Measurements from ENCODE around the gene COL1A2.

Gene COL1A2

DNA sequence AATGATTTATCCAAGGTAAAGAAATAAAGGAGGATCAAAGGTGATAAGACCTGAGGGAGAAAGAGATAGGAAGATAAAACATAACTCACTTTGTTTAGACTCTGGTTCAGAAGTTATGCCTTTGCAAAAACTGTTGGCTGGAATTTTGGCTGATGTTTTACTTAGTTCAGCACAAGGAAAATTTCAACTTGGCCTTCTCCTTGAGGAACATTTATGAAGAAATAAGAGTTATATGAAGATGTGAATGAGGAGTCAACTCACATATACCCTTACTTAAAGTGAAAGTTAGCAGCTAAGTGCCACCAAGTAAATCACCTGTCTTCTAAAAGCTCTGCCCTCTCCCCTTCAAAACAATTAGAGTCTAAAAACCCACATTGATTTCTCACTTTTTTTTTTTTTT, 39.7 kb upstream of the COL1A2 start:
- TF ChIP-seq, protein P1, sequence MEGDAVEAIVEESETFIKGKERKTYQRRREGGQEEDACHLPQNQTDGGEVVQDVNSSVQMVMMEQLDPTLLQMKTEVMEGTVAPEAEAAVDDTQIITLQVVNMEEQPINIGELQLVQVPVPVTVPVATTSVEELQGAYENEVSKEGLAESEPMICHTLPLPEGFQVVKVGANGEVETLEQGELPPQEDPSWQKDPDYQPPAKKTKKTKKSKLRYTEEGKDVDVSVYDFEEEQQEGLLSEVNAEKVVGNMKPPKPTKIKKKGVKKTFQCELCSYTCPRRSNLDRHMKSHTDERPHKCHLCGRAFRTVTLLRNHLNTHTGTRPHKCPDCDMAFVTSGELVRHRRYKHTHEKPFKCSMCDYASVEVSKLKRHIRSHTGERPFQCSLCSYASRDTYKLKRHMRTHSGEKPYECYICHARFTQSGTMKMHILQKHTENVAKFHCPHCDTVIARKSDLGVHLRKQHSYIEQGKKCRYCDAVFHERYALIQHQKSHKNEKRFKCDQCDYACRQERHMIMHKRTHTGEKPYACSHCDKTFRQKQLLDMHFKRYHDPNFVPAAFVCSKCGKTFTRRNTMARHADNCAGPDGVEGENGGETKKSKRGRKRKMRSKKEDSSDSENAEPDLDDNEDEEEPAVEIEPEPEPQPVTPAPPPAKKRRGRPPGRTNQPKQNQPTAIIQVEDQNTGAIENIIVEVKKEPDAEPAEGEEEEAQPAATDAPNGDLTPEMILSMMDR (IDR thresholded peaks at IDR 0.05; ENCODE audit: borderline replicate concordance, control extremely low read depth, extremely low read depth, insufficient read depth, missing control alignments), result no peak
- in situ Hi-C loops (cut with MboI; ENCODE audit: low sequenced_read_pairs, unreplicated experiment), result no loop called here
- DNase-seq (ENCODE audit: low spot score), result no peak

DNA sequence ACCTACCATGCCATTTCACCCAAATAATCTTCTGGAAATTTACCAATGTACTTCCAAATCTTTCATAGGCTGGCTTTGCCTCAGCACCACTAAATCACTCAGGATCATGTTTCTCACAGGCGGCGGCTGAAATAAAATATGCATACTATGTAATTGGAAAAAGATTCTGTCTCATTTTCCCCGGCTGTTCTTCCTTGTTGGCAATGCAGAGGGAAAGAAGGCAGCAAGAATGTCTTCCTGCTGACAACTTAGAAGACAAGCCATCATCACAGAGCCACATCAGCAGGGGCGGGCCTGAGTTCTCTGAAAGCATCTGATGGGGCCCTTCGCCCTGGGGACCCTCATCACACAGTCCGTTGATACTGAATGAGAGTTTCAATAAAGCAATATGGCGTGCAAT, 39.2 kb upstream of the COL1A2 start:
- in situ Hi-C loops (cut with MboI; ENCODE audit: low sequenced_read_pairs, unreplicated experiment), result no loop called here
- TF ChIP-seq, protein P1 (IDR thresholded peaks at IDR 0.05; ENCODE audit: borderline replicate concordance, control extremely low read depth, extremely low read depth, insufficient read depth, missing control alignments), result no peak
- no peak for DNase-seq (ENCODE audit: low spot score)

DNA sequence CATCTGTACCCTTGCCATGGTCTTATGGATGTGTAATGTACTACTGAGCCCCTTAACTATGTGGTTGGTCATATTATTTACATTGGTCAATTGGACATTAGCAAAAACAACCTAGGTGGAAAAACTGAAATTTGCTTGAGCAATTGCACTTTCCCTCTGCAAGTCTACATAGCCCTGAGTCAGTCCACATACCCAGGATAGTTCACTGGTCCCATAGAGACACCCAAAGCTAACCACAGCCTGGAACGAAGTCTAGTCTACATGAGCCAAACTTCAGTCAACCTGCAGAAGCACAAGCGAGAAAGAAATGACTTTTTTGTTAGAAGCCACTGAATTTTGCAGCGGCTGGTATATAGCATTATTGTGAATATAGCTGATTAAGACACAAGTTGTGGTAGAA, 37.6 kb upstream of the COL1A2 start:
- in situ Hi-C loops (cut with MboI; ENCODE audit: low sequenced_read_pairs, unreplicated experiment), result no loop called here
- DNase-seq (ENCODE audit: low spot score), result no peak
- TF ChIP-seq, protein P1 (IDR thresholded peaks at IDR 0.05; ENCODE audit: borderline replicate concordance, control extremely low read depth, extremely low read depth, insufficient read depth, missing control alignments), result no peak

DNA sequence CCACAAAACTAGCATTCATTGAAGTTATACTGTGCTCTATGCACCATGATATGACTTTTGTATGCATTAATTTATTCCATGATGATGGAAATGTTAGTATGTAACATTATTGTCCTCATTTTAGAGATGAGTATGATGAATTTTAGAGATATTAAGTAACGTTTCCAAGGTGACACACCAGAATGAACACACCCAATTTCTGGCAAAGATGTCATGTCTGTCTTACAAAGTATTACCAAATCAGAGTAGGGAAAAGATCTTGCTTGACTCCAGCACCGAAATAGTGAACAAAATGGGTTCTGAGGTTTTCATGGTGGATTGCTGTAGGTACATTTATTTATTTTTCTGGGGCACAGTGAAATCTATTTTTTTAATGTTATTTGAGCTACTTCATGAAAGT, 33.8 kb upstream of the COL1A2 start:
- in situ Hi-C loops (cut with MboI; ENCODE audit: low sequenced_read_pairs, unreplicated experiment), result no loop called here
- DNase-seq (ENCODE audit: low spot score), result no peak
- TF ChIP-seq, protein P1 (IDR thresholded peaks at IDR 0.05; ENCODE audit: borderline replicate concordance, control extremely low read depth, extremely low read depth, insufficient read depth, missing control alignments), result no peak

DNA sequence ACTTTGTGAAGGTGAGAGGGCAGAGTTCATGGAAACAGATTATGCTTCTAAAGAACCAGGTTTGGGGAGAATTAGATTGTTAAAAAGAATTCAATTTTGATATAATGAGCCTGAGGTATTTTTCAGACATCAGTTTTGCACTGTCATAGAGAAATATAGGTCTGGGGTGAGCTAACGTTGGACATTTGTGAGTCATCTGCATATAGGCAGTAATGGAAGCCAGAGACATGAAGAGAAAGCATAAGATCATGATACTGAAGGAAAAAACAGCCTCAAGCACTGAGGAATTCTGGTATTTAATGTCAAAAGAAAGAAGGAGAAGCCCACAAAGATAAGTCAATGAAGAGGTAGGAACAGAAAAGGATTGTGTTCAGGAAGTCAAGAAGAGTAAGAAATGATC, 32.4 kb upstream of the COL1A2 start:
- TF ChIP-seq, protein P1 (IDR thresholded peaks at IDR 0.05; ENCODE audit: borderline replicate concordance, control extremely low read depth, extremely low read depth, insufficient read depth, missing control alignments), result no peak
- no peak for DNase-seq (ENCODE audit: low spot score)
- in situ Hi-C loops (cut with MboI; ENCODE audit: low sequenced_read_pairs, unreplicated experiment), result no loop called here

DNA sequence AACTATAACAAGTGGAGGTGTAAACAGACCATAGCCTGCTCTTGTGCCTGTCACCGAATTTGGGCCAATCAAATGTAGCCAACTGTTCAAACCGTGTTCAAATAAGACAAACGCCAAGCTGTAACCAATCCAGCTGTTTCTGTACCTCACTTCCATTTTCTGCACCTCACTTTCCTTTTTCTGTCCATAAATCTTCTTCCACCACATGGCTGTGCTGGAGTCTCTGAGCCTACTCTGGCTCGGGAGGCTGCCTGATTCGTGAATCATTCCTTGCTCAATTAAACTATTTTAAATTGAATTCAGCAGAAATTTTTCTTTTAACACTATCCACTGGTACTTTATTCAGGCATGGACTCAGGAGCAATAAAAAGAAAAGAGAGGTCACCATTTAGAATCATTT, 29.9 kb upstream of the COL1A2 start:
- in situ Hi-C loops (cut with MboI; ENCODE audit: low sequenced_read_pairs, unreplicated experiment), result no loop called here
- TF ChIP-seq, protein P1 (IDR thresholded peaks at IDR 0.05; ENCODE audit: borderline replicate concordance, control extremely low read depth, extremely low read depth, insufficient read depth, missing control alignments), result no peak
- DNase-seq (ENCODE audit: low spot score), result no peak

DNA sequence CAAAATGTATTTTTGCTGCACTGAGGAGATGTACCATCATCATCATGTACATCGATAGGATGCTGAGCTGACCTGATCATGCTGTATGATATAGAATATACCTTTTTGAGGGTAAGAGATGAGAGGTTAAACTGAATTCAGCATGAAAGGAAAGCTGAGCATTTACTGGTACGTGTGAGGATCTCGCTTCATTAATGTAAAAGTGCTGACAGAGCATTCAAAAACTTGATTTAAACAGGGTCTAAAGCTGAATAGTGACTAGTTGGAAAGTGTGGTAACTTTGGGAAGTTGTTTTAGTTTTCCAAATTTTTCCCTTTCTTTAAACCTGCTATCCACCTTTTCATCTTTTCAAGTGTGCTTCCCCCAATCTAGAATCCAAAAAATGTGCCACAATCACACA, 28.5 kb upstream of the COL1A2 start:
- TF ChIP-seq, protein P1 (IDR thresholded peaks at IDR 0.05; ENCODE audit: borderline replicate concordance, control extremely low read depth, extremely low read depth, insufficient read depth, missing control alignments), result no peak
- in situ Hi-C loops (cut with MboI; ENCODE audit: low sequenced_read_pairs, unreplicated experiment), result no loop called here
- DNase-seq (ENCODE audit: low spot score), result no peak

Measured in GM13976 (cell line).